HFF-Myc (cell line): ENCODE measurements around the gene APOA1.

Source experiments
- DNase-seq: peaks from one replicate; pipeline ENCODE4 v3.0.0-alpha.2; 2011; ENCODE audit warnings: low read depth; ENCODE audit errors: extremely low read depth
- H3K4me3 ChIP-seq: replicated peaks from 2 replicates; pipeline ENCODE4 v1.5.1; 2011; ENCODE audit warnings: low read depth, mild to moderate bottlenecking, control low read depth, low read length
- CTCF ChIP-seq: IDR thresholded peaks from 2 replicates; pipeline ENCODE4 v1.5.1; 2012; ENCODE audit warnings: mild to moderate bottlenecking, low read depth, low read length, control low read depth; ENCODE audit errors: missing control alignments

Gene APOA1

GRCh38 chr11:116814502-116814901 is 22.9 kb downstream of the APOA1 start:
- no peak for TF ChIP-seq CTCF
- no peak for DNase-seq
- no peak overlapping the region for H3K4me3 ChIP-seq

GRCh38 chr11:116813781-116814471 is 23.5 kb downstream of the APOA1 start:
- TF ChIP-seq CTCF: no peak
- no peak overlapping the region for H3K4me3 ChIP-seq
- DNase-seq: no peak

- DNase-seq: no peak
- TF ChIP-seq CTCF: no peak
Observed at GRCh38 chr11:116813170-116813569, 24.3 kb downstream of the APOA1 start.

GRCh38 chr11:116812109-116812508 is 25.3 kb downstream of the APOA1 start:
- DNase-seq: no peak
- H3K4me3 ChIP-seq: no peak overlapping the region
- TF ChIP-seq CTCF: no peak

More at GRCh38 chr11:116813170-116813569, 24.3 kb downstream of the APOA1 start:
- H3K4me3 ChIP-seq: no peak overlapping the region

- no peak for DNase-seq
- TF ChIP-seq CTCF: no peak
- no peak overlapping the region for H3K4me3 ChIP-seq
Observed at GRCh38 chr11:116811194-116811593, 26.2 kb downstream of the APOA1 start.

GRCh38 chr11:116808262-116809175 is 28.9 kb downstream of the APOA1 start:
- H3K4me3 ChIP-seq: no peak overlapping the region
- no peak for DNase-seq
- TF ChIP-seq CTCF: no peak
